HCT116 (cell line): Measurements from ENCODE around the gene TCL1B. TPM values are rescaled to one million over a fixed set of nuclear protein-coding genes. Genes with fewer than 3 reads are reported as not detected.

Experiments used
- ATAC-seq: fragments of 200-7000 bp; cut with Tn5 transposase; 2 replicates; pipeline ENCODE4 v1.9.1; 2020; ENCODE audit warnings: mild to moderate bottlenecking, moderate library complexity
- BruUV-seq: library from RNA; stranded (reverse); fragments of 400-500 nt; replicated peaks from 2 replicates; lab custom pipeline; 2021; lab: Mats Ljungman, UMichigan
- CTCF ChIA-PET: fragments of 300-600 bp; sonication (Branson Sonifier 250); formaldehyde crosslinking; loops from one replicate; lab custom pipeline; 2021; ENCODE audit warnings: antibody characterized with exemption; lab: Charles Lee
- POLR2A ChIA-PET: fragments of 300-600, 350-600 bp; sonication (Branson Sonifier 250); formaldehyde crosslinking; loops from one replicate; lab custom pipeline; 2021; ENCODE audit warnings: antibody characterized with exemption; lab: Charles Lee
- RAD21 ChIA-PET, 2 experiments: fragments of 300-600 bp; sonication (Branson Sonifier 250); formaldehyde crosslinking; loops; one replicate each; lab custom pipeline; 2023; ENCODE audit warnings: low total read pairs in 2 of 2; ENCODE audit not compliant: uncharacterized antibody in 2 of 2, unreplicated experiment in 2 of 2, low non-redundant PET in 1 of 2; lab: Charles Lee
- DNase-seq: peaks from one replicate; pipeline ENCODE4 v3.0.0-alpha.2; 2010; ENCODE audit warnings: low read depth, low spot score
- H2AFZ ChIP-seq: fragments of 200-600 bp; shearing (Covaris generic), sonication (generic); 2 replicates; pipeline ENCODE4 v1.6.1; 2017; ENCODE audit warnings: low read depth, mixed run types, mixed read lengths, antibody characterized with exemption, low read length; ENCODE audit not compliant: poor library complexity, severe bottlenecking
- H3K27ac ChIP-seq: 2 replicates; pipeline ENCODE4 v1.5.1; 2012; ENCODE audit warnings: low read depth, low read length
- H3K27me3 ChIP-seq: fragments of 200-600 bp; sonication (generic); 2 replicates; pipeline ENCODE4 v1.6.1; 2016; ENCODE audit warnings: mixed run types, low read length, mixed read lengths; ENCODE audit not compliant: insufficient read depth
- H3K36me3 ChIP-seq, 2 experiments: fragments of 200-500 bp in 1 of 2; fragments of 200-600 bp in 1 of 2; sonication (Bioruptor generic) in 1 of 2; sonication (generic) in 1 of 2; 2 replicates each; pipeline versions ENCODE4 v1.5.1 to v1.6.1; 2014 to 2016; ENCODE audit warnings: low read length in 2 of 2, inconsistent platforms in 1 of 2, mixed read lengths in 1 of 2, mixed run types in 1 of 2; ENCODE audit not compliant: insufficient read depth in 2 of 2, control insufficient read depth in 1 of 2
- H3K4me1 ChIP-seq, 2 experiments: fragments of 200-600 bp in 1 of 2; sonication (generic) in 1 of 2; 2 replicates each; pipeline versions ENCODE4 v1.5.1 to v1.6.1; 2012 to 2017; ENCODE audit warnings: low read length in 2 of 2, inconsistent platforms in 1 of 2, mild to moderate bottlenecking in 1 of 2, mixed read lengths in 1 of 2, mixed run types in 1 of 2, moderate library complexity in 1 of 2; ENCODE audit not compliant: insufficient read depth in 2 of 2, control insufficient read depth in 1 of 2
- H3K4me2 ChIP-seq: fragments of 200-600 bp; sonication (generic); 2 replicates; pipeline ENCODE4 v1.6.1; 2017; ENCODE audit warnings: mixed run types, low read length, mixed read lengths
- H3K4me3 ChIP-seq, 2 experiments: fragments of 200-600 bp in 1 of 2; sonication (generic) in 1 of 2; replicated peaks in 1 of 2; 2 replicates each; pipeline ENCODE4 v1.5.1; 2011 to 2016; ENCODE audit warnings: low read length in 2 of 2, control low read depth in 1 of 2, low read depth in 1 of 2, mild to moderate bottlenecking in 1 of 2, mixed read lengths in 1 of 2, mixed run types in 1 of 2
- H3K79me2 ChIP-seq: fragments of 200-600 bp; sonication (generic); 2 replicates; pipeline ENCODE4 v1.6.1; 2017; ENCODE audit warnings: mild to moderate bottlenecking, mixed run types, low read length, moderate library complexity, mixed read lengths; ENCODE audit not compliant: insufficient read depth
- H3K9ac ChIP-seq: fragments of 200-600 bp; sonication (generic); 2 replicates; pipeline ENCODE4 v1.6.1; 2016; ENCODE audit warnings: low read length, mixed read lengths
- H3K9me2 ChIP-seq: fragments of 200-600 bp; sonication (generic), shearing (Covaris generic); 2 replicates; pipeline ENCODE4 v1.6.1; 2017; ENCODE audit warnings: mixed run types, mild to moderate bottlenecking, moderate library complexity; ENCODE audit not compliant: insufficient read depth
- H3K9me3 ChIP-seq, 2 experiments: fragments of 200-500 bp in 1 of 2; fragments of 200-600 bp in 1 of 2; sonication (Bioruptor generic) in 1 of 2; sonication (generic) in 1 of 2; 2 replicates each; pipeline ENCODE4 v1.6.1; 2014 to 2017; ENCODE audit warnings: low read length in 2 of 2, mixed read lengths in 2 of 2, inconsistent platforms in 1 of 2, low read depth in 1 of 2, mild to moderate bottlenecking in 1 of 2, mixed run types in 1 of 2, moderate library complexity in 1 of 2; ENCODE audit not compliant: control insufficient read depth in 1 of 2, insufficient read depth in 1 of 2
- H4K20me1 ChIP-seq: fragments of 200-600 bp; sonication (generic), shearing (Covaris generic); 2 replicates; pipeline ENCODE4 v1.6.1; 2017; ENCODE audit warnings: mixed run types, mild to moderate bottlenecking, moderate library complexity; ENCODE audit not compliant: insufficient read depth
- CBX3 ChIP-seq: IDR thresholded peaks from 2 replicates; pipeline ENCODE4 v1.6.1; 2012; ENCODE audit warnings: low read depth
- CEBPB ChIP-seq: IDR thresholded peaks from 2 replicates; pipeline ENCODE4 v1.6.1; 2012; ENCODE audit warnings: low read depth
- EZH2 ChIP-seq: fragments of 200-600 bp; sonication (generic); IDR thresholded peaks from 2 replicates; pipeline ENCODE4 v1.6.1; 2017; ENCODE audit warnings: antibody characterized with exemption, mixed run types
- JUND ChIP-seq: IDR thresholded peaks from 2 replicates; pipeline ENCODE4 v1.6.1; 2012
- SP1 ChIP-seq: IDR thresholded peaks from 2 replicates; pipeline ENCODE4 v1.6.1; 2012; ENCODE audit warnings: low read depth
- TCF7L2 ChIP-seq: IDR thresholded peaks from 2 replicates; pipeline ENCODE4 v1.7.0; 2011; ENCODE audit warnings: borderline replicate concordance, inconsistent platforms; ENCODE audit not compliant: insufficient read depth, insufficient read length; ENCODE audit errors: extremely low read depth
- intact Hi-C: fragments of 100-400 bp; cut with micrococcal nuclease; formaldehyde crosslinking; loops from 2 replicates; pipeline ENCODE4 v1.10.0; 2022
- total RNA-seq: library from RNA; stranded (reverse); gene quantifications from one replicate; pipeline ENCODE4 v1.2.1, GENCODE V29; 2021; ENCODE audit not compliant: unreplicated experiment
- TF ChIP-seq, protein P1 (sequence below): IDR thresholded peaks from 2 replicates; pipeline ENCODE4 v1.6.1; 2012
- TF ChIP-seq, protein P2 (sequence below): IDR thresholded peaks from 2 replicates; pipeline ENCODE4 v1.6.1; 2011; ENCODE audit warnings: mild to moderate bottlenecking, low read length, moderate library complexity; ENCODE audit not compliant: insufficient replicate concordance; ENCODE audit errors: extremely low read depth
- TF ChIP-seq, protein P3 (sequence below): IDR thresholded peaks from 2 replicates; pipeline ENCODE4 v1.6.1; 2012; ENCODE audit warnings: low read depth

The TCL1B gene
- total RNA-seq, 1 experiment from 2014 or later, result not detected

DNA sequence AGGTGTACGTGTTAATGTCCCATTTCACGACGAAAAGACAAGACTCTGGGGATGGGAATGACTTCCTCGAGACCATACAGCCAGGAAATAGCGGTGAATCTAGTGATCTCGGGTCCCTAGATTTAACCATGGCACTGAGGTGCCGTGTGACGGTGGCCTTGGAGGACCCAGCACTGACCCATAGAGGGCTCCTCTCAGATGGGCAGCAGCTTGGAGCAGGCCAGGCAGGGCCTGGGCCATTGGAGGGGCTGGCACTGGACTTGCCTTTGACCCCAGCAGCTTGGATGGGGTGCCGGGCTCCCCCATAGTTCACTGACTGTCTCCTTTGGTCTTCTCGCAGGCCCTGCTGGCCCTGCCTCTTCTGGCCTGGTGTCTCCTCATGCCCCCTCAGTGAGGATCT, 5.4 kb downstream of the TCL1B start:
- H2AFZ ChIP-seq, result no peak overlapping the region
- H3K79me2 ChIP-seq, result no peaks in the 10 kb centered on the region
- no peaks in the 10 kb centered on the region for H3K9me2 ChIP-seq
- ChIA-PET CTCF (no interaction called here), RAD21 (no interaction called here), POLR2A (no interaction called here)
- H3K4me2 ChIP-seq, result no peak overlapping the region
- TF ChIP-seq SP1 (no peak), JUND (no peak), CEBPB (no peak), CBX3 (no peak), TCF7L2 (no peak), EZH2 (no peak)
- TF ChIP-seq, protein P1, sequence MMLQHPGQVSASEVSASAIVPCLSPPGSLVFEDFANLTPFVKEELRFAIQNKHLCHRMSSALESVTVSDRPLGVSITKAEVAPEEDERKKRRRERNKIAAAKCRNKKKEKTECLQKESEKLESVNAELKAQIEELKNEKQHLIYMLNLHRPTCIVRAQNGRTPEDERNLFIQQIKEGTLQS, result no peak
- TF ChIP-seq, protein P2, sequence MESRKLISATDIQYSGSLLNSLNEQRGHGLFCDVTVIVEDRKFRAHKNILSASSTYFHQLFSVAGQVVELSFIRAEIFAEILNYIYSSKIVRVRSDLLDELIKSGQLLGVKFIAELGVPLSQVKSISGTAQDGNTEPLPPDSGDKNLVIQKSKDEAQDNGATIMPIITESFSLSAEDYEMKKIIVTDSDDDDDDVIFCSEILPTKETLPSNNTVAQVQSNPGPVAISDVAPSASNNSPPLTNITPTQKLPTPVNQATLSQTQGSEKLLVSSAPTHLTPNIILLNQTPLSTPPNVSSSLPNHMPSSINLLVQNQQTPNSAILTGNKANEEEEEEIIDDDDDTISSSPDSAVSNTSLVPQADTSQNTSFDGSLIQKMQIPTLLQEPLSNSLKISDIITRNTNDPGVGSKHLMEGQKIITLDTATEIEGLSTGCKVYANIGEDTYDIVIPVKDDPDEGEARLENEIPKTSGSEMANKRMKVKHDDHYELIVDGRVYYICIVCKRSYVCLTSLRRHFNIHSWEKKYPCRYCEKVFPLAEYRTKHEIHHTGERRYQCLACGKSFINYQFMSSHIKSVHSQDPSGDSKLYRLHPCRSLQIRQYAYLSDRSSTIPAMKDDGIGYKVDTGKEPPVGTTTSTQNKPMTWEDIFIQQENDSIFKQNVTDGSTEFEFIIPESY, result no peak
- TF ChIP-seq, protein P3, sequence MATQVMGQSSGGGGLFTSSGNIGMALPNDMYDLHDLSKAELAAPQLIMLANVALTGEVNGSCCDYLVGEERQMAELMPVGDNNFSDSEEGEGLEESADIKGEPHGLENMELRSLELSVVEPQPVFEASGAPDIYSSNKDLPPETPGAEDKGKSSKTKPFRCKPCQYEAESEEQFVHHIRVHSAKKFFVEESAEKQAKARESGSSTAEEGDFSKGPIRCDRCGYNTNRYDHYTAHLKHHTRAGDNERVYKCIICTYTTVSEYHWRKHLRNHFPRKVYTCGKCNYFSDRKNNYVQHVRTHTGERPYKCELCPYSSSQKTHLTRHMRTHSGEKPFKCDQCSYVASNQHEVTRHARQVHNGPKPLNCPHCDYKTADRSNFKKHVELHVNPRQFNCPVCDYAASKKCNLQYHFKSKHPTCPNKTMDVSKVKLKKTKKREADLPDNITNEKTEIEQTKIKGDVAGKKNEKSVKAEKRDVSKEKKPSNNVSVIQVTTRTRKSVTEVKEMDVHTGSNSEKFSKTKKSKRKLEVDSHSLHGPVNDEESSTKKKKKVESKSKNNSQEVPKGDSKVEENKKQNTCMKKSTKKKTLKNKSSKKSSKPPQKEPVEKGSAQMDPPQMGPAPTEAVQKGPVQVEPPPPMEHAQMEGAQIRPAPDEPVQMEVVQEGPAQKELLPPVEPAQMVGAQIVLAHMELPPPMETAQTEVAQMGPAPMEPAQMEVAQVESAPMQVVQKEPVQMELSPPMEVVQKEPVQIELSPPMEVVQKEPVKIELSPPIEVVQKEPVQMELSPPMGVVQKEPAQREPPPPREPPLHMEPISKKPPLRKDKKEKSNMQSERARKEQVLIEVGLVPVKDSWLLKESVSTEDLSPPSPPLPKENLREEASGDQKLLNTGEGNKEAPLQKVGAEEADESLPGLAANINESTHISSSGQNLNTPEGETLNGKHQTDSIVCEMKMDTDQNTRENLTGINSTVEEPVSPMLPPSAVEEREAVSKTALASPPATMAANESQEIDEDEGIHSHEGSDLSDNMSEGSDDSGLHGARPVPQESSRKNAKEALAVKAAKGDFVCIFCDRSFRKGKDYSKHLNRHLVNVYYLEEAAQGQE, result no peak
- H4K20me1 ChIP-seq, result no peaks in the 10 kb centered on the region
- no TSS peak for BruUV-seq
- no peak overlapping the region for H3K9ac ChIP-seq
- H3K27me3 ChIP-seq, result peaks cover 17% of the 10 kb centered on the region
- no peaks in the 10 kb centered on the region for H3K36me3 ChIP-seq
- no peak overlapping the region for H3K27ac ChIP-seq
- ATAC-seq (no peak), DNase-seq (no peak)
- no peaks in the 10 kb centered on the region for H3K9me3 ChIP-seq
- H3K4me3 ChIP-seq, result no peak overlapping the region
- H3K4me1 ChIP-seq, result peaks cover 0 to 1% of the 10 kb centered on the region in 2 experiments; a peak in 1 of 4 replicates
- intact Hi-C loops, result no loop called here
